Kidney (tissue), 14 donors: ENCODE results near the gene NRAP. TPM values are rescaled to one million over a fixed set of nuclear protein-coding genes. Genes with fewer than 3 reads are reported as not detected.
A peak's percentile ranks its signal among the peaks of the same experiment; 100 is the strongest.

Experiments used
- DNase-seq, 5 donors: peaks; one replicate each; pipeline ENCODE4 v3.0.0-alpha.2; 2013 to 2020
- FAIRE-seq: peaks from 2 replicates; lab custom pipeline; 2012; peaks lifted over from hg19 to GRCh38; lab: Jason Lieb, UNC
- H3K27ac ChIP-seq, 2 donors: one replicate each; pipeline ENCODE4 v1.7.0; 2013; ENCODE audit warnings: low read depth in 2 of 2, low read length in 2 of 2, inconsistent platforms in 1 of 2
- H3K27me3 ChIP-seq: one replicate; pipeline ENCODE4 v1.7.1; 2013; ENCODE audit warnings: low read length, inconsistent platforms; ENCODE audit not compliant: control insufficient read depth, insufficient read depth
- H3K36me3 ChIP-seq, 3 donors: one replicate each; pipeline versions ENCODE4 v1.7.0 to v1.7.1; 2013; ENCODE audit warnings: low read length in 3 of 3, control low read depth in 1 of 3, inconsistent platforms in 1 of 3; ENCODE audit not compliant: insufficient read depth in 3 of 3, control insufficient read depth in 2 of 3
- H3K4me1 ChIP-seq, 3 donors: one replicate each; pipeline versions ENCODE4 v1.7.0 to v1.7.1; 2013; ENCODE audit warnings: low read length in 3 of 3, inconsistent platforms in 1 of 3, low read depth in 1 of 3; ENCODE audit not compliant: control insufficient read depth in 2 of 3, insufficient read depth in 2 of 3
- H3K4me3 ChIP-seq, 3 donors: one replicate each; pipeline versions ENCODE4 v1.7.0 to v1.8.1; 2013; ENCODE audit warnings: low read length in 3 of 3, control low read depth in 1 of 3, inconsistent platforms in 1 of 3
- H3K9ac ChIP-seq, 3 donors: one replicate each; pipeline versions ENCODE4 v1.7.0 to v1.7.1; 2013; ENCODE audit warnings: low read length in 3 of 3, control low read depth in 1 of 3, inconsistent platforms in 1 of 3
- H3K9me3 ChIP-seq, 3 donors: one replicate each; pipeline versions ENCODE4 v1.7.0 to v1.7.1; 2013; ENCODE audit warnings: low read length in 3 of 3, control low read depth in 1 of 3, inconsistent platforms in 1 of 3; ENCODE audit not compliant: control insufficient read depth in 2 of 3, insufficient read depth in 1 of 3
- intact Hi-C: fragments of 100-400 bp; cut with DNase I; formaldehyde crosslinking; loops from one replicate; pipeline ENCODE4 v1.11.1; 2022
- polyA plus RNA-seq: library from polyadenylated mRNA; stranded (reverse); fragments of 350-450 nt; fragmentation: Illumina TruSeq; extraction: RNeasy Lipid Tissue Mini Kit (QIAGEN cat#74804); gene quantifications from one replicate; pipeline ENCODE4 v1.2.3, GENCODE V29; 2014; ENCODE audit warnings: low read depth, low replicate concordance; ENCODE audit not compliant: insufficient read depth
- total RNA-seq: library from RNA; stranded (reverse); fragmentation: NEBNext Ultra II Directional; extraction: Animal tissue kit (Norgen Biotek cat#: 25700); gene quantifications from one replicate; pipeline ENCODE4 v1.2.1, GENCODE V29; 2021
- TF ChIP-seq, protein P1 (sequence below): IDR thresholded peaks from 3 replicates; pipeline ENCODE4 v1.5.1; 2012; ENCODE audit warnings: mild to moderate bottlenecking, moderate library complexity, borderline replicate concordance; ENCODE audit not compliant: insufficient read depth; ENCODE audit errors: extremely low read depth
- donor health status: control.
- donor health status: control.
- donor health status: control.
- donor health status: control.
- donor health status: control.
- donor health status: DM: yes; HTN: yes; CAD: no.
- donor health status: Normal renal cell carcinoma (clear cell type).

NRAP gene
- total and polyA plus RNA-seq, 2 donors from 2014 or later: not detected

DNA sequence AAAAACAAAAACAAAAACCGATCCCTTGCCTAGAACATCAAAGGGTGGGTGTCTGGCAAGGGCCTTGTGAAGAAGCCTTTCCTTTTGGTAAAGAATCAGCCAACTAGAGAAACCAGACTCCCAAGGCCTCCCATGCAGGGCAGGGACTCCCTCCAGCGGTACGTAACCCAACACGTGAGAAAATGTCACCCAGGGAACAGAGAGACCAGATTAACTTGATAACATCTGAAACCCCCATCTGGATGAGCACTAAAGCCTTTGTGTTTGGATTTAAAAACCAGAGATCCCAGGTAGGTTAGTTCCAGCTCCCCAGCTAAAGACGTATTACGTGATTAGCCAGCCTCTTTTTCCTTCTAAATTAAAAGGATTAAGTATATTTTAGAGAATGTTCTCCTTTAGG is 114.0 kb downstream of the NRAP start:
- Histone ChIP-seq H3K36me3 (no peaks in the 10 kb centered on the region), H3K9ac (no peak overlapping the region), H3K4me1 (peaks cover 0 to 3% (median 0%) of the 10 kb centered on the region in 3 donors), H3K27ac (peak overlapping the region; percentile 45 to 74), H3K4me3 (no peak overlapping the region), H3K27me3 (no peaks in the 10 kb centered on the region), H3K9me3 (no peaks in the 10 kb centered on the region)
- intact Hi-C loops: no loop called here
- FAIRE-seq (no peak), DNase-seq (no peak)
- TF ChIP-seq, protein P1, sequence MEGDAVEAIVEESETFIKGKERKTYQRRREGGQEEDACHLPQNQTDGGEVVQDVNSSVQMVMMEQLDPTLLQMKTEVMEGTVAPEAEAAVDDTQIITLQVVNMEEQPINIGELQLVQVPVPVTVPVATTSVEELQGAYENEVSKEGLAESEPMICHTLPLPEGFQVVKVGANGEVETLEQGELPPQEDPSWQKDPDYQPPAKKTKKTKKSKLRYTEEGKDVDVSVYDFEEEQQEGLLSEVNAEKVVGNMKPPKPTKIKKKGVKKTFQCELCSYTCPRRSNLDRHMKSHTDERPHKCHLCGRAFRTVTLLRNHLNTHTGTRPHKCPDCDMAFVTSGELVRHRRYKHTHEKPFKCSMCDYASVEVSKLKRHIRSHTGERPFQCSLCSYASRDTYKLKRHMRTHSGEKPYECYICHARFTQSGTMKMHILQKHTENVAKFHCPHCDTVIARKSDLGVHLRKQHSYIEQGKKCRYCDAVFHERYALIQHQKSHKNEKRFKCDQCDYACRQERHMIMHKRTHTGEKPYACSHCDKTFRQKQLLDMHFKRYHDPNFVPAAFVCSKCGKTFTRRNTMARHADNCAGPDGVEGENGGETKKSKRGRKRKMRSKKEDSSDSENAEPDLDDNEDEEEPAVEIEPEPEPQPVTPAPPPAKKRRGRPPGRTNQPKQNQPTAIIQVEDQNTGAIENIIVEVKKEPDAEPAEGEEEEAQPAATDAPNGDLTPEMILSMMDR: no peak

DNA sequence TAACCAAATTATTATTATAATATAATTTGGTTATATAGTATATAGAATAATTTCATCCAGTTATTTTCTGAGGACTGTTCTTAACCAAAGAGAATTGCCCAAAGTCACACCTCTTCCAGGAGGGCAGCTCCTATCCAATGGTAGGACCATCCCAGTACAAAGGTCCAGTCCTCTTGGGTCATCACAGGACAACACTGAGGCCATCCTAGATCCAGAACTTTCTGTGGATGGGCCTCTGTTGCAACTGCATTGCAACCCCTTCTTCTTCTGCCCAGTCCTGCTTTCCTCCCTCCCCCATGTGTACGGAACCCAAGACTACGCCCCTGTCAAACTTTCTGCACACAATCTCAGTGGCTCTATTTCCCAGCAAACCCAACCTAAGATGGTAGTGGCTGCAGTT is 116.4 kb downstream of the NRAP start:
- Histone ChIP-seq H3K9ac (no peak overlapping the region), H3K27me3 (no peaks in the 10 kb centered on the region), H3K4me1 (peaks cover 0 to 3% (median 0%) of the 10 kb centered on the region in 3 donors), H3K4me3 (no peak overlapping the region), H3K9me3 (no peaks in the 10 kb centered on the region), H3K27ac (no peak overlapping the region), H3K36me3 (no peaks in the 10 kb centered on the region)
- intact Hi-C loops: no loop called here
- TF ChIP-seq, protein P1: no peak
- FAIRE-seq: no peak
- DNase-seq: no peak

DNA sequence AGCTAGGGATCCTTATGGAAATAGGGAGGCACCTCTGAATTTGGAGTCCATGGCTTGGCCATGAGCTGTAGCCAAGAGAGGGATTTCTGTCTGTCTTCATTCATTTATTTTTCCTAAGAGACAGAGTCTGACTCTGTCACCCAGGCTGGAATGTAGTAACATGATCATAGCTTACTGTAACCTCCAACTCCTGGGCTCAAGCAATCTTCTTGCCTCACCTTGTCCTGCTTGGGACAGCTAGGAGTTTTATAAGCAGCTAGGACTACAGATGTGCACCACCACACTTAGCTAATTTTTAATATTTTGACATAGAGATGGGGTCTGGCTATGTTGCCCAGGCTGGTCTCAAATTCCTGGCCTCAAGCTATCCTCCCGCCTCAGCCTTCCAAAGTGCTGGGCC is 119.4 kb downstream of the NRAP start:
- Histone ChIP-seq H3K4me1 (no peaks in the 10 kb centered on the region), H3K36me3 (no peaks in the 10 kb centered on the region), H3K9me3 (no peaks in the 10 kb centered on the region), H3K4me3 (no peak overlapping the region), H3K27ac (no peak overlapping the region), H3K9ac (no peak overlapping the region), H3K27me3 (no peaks in the 10 kb centered on the region)
- TF ChIP-seq, protein P1: no peak
- intact Hi-C loops: no loop called here
- DNase-seq (no peak), FAIRE-seq (no peak)
